SK-N-SH (cell line): ENCODE measurements around the gene PRDM8. TPM values are rescaled to one million over a fixed set of nuclear protein-coding genes. Genes with fewer than 3 reads are reported as not detected.
A peak's percentile ranks its signal among the peaks of the same experiment; 100 is the strongest.

Experiments
- CTCF ChIA-PET: fragments of 300-600, 350-600 bp; formaldehyde crosslinking; extraction: SDS; loops from one replicate; lab custom pipeline; 2021; lab: Yijun Ruan, JAX
- POLR2A ChIA-PET: fragments of 350-600 bp; sonication (Branson Sonifier 250); formaldehyde crosslinking; extraction: SDS; loops from one replicate; lab custom pipeline; 2020; ENCODE audit warnings: antibody characterized with exemption, inconsistent platforms; lab: Yijun Ruan, JAX
- DNase-seq: peaks from one replicate; pipeline ENCODE4 v3.0.0; 2012
- H2AFZ ChIP-seq: fragments of 200-600 bp; sonication (generic); 2 replicates; pipeline ENCODE4 v1.8.1; 2016; ENCODE audit warnings: antibody characterized with exemption, mild to moderate bottlenecking, low read depth
- H3F3A ChIP-seq: fragments of 200-600 bp; sonication (generic); replicated peaks from 2 replicates; pipeline ENCODE3; 2016; ENCODE audit warnings: antibody characterized with exemption, mild to moderate bottlenecking; ENCODE audit not compliant: insufficient read depth
- H3K27ac ChIP-seq, 2 experiments: fragments of 200-500 bp in 1 of 2; fragments of 200-600 bp in 1 of 2; sonication (Bioruptor generic) in 1 of 2; sonication (generic), shearing (Covaris generic) in 1 of 2; 2 replicates each; pipeline versions ENCODE4 v1.5.1 to v1.6.1; 2014 to 2016; ENCODE audit warnings: low read depth in 2 of 2, inconsistent platforms in 1 of 2, low read length in 1 of 2, mild to moderate bottlenecking in 1 of 2, mixed read lengths in 1 of 2
- H3K27me3 ChIP-seq: fragments of 200-600 bp; sonication (generic), shearing (Covaris generic); 2 replicates; pipeline ENCODE4 v1.6.1; 2016; ENCODE audit warnings: mixed run types; ENCODE audit not compliant: insufficient read depth
- H3K36me3 ChIP-seq, 2 experiments: fragments of 200-500 bp in 1 of 2; fragments of 200-600 bp in 1 of 2; sonication (Bioruptor generic) in 1 of 2; sonication (generic) in 1 of 2; replicated peaks in 1 of 2; 2 replicates each; pipeline versions ENCODE3 to v1.5.1; 2014 to 2016; ENCODE audit warnings: low read length in 1 of 2, mild to moderate bottlenecking in 1 of 2; ENCODE audit not compliant: insufficient read depth in 2 of 2, control insufficient read depth in 1 of 2
- H3K4me1 ChIP-seq, 2 experiments: fragments of 200-500 bp in 1 of 2; fragments of 200-600 bp in 1 of 2; sonication (Bioruptor generic) in 1 of 2; sonication (generic), shearing (Covaris generic) in 1 of 2; 2 replicates each; pipeline versions ENCODE4 v1.5.1 to v1.6.1; 2014 to 2016; ENCODE audit warnings: low read depth in 1 of 2, low read length in 1 of 2, mixed run types in 1 of 2; ENCODE audit not compliant: insufficient read depth in 2 of 2, control insufficient read depth in 1 of 2
- H3K4me2 ChIP-seq: fragments of 200-600 bp; sonication (generic), shearing (Covaris generic); 2 replicates; pipeline ENCODE4 v1.6.1; 2017; ENCODE audit warnings: mixed run types
- H3K4me3 ChIP-seq, 2 experiments: fragments of 200-500 bp in 1 of 2; fragments of 200-600 bp in 1 of 2; sonication (Bioruptor generic) in 1 of 2; sonication (generic), shearing (Covaris generic) in 1 of 2; 2 replicates each; pipeline versions ENCODE4 v1.5.1 to v1.8.1; 2014 to 2016; ENCODE audit warnings: low read depth in 2 of 2, inconsistent platforms in 1 of 2, low read length in 1 of 2, mild to moderate bottlenecking in 1 of 2, mixed read lengths in 1 of 2, moderate library complexity in 1 of 2
- H3K79me2 ChIP-seq: fragments of 200-600 bp; sonication (generic); 2 replicates; pipeline ENCODE4 v1.8.1; 2017; ENCODE audit warnings: mild to moderate bottlenecking; ENCODE audit not compliant: insufficient read depth
- H3K9ac ChIP-seq: fragments of 200-600 bp; sonication (generic); 2 replicates; pipeline ENCODE4 v1.6.1; 2017; ENCODE audit warnings: mixed run types
- H3K9me2 ChIP-seq: fragments of 200-600 bp; sonication (generic); 2 replicates; pipeline ENCODE4 v1.6.1; 2017; ENCODE audit warnings: mixed run types
- H3K9me3 ChIP-seq: fragments of 200-600 bp; sonication (generic); 2 replicates; pipeline ENCODE4 v1.6.1; 2017; ENCODE audit warnings: mixed run types, mild to moderate bottlenecking, moderate library complexity
- H4K20me1 ChIP-seq: fragments of 200-600 bp; sonication (generic); 2 replicates; pipeline ENCODE4 v1.6.1; 2017; ENCODE audit warnings: mild to moderate bottlenecking, mixed run types; ENCODE audit not compliant: insufficient read depth
- CHD2 ChIP-seq: fragments of 150-350 bp; IDR thresholded peaks from 2 replicates; pipeline ENCODE4 v1.6.1; 2018; ENCODE audit warnings: low read length; ENCODE audit not compliant: partially characterized antibody
- CTCF ChIP-seq: fragments of 200-600 bp; sonication (generic); IDR thresholded peaks from 2 replicates; pipeline ENCODE4 v1.6.1; 2017; ENCODE audit warnings: antibody characterized with exemption, mild to moderate bottlenecking, moderate library complexity
- ELF1 ChIP-seq: IDR thresholded peaks from 2 replicates; pipeline ENCODE4 v1.4.0; 2012
- EP300 ChIP-seq, 2 experiments: IDR thresholded peaks; 2 replicates each; pipeline versions ENCODE4 v1.4.0 to v1.6.1; 2012; ENCODE audit warnings: borderline replicate concordance in 1 of 2, low read depth in 1 of 2, low read length in 1 of 2
- EZH2phosphoT487 ChIP-seq: fragments of 200-600 bp; sonication (generic); IDR thresholded peaks from 2 replicates; pipeline ENCODE4 v1.6.1; 2017; ENCODE audit warnings: low read depth, mixed run types, mild to moderate bottlenecking, antibody characterized with exemption, moderate library complexity, borderline replicate concordance
- FOSL2 ChIP-seq: IDR thresholded peaks from 2 replicates; pipeline ENCODE4 v1.4.0; 2012; ENCODE audit warnings: low read depth, mild to moderate bottlenecking, moderate library complexity, borderline replicate concordance
- FOXJ3 ChIP-seq: sonication (generic); formaldehyde crosslinking; IDR thresholded peaks from 2 replicates; pipeline ENCODE4 v1.5.1; 2020; ENCODE audit warnings: mild to moderate bottlenecking, missing genetic modification reagents
- FOXM1 ChIP-seq: IDR thresholded peaks from 2 replicates; pipeline ENCODE4 v1.4.0; 2012; ENCODE audit warnings: low read depth, mild to moderate bottlenecking
- IRF3 ChIP-seq: fragments of 150-350 bp; IDR thresholded peaks from 2 replicates; pipeline ENCODE4 v1.6.1; 2016; ENCODE audit warnings: mild to moderate bottlenecking, low read depth, low read length
- JUND ChIP-seq: IDR thresholded peaks from 2 replicates; pipeline ENCODE4 v1.4.0; 2012
- MAX ChIP-seq: IDR thresholded peaks from 2 replicates; pipeline ENCODE4 v1.4.0; 2012; ENCODE audit warnings: low read depth
- MEF2A ChIP-seq: IDR thresholded peaks from 2 replicates; pipeline ENCODE4 v1.4.0; 2012; ENCODE audit warnings: low read depth, borderline replicate concordance
- MXI1 ChIP-seq: IDR thresholded peaks from 2 replicates; pipeline ENCODE4 v1.6.1; 2012; ENCODE audit warnings: mild to moderate bottlenecking, low read depth, low read length, improper control_type of control experiment
- NFIC ChIP-seq: IDR thresholded peaks from 2 replicates; pipeline ENCODE4 v1.4.0; 2012; ENCODE audit warnings: borderline replicate concordance
- NRF1 ChIP-seq: IDR thresholded peaks from 2 replicates; pipeline ENCODE4 v1.6.1; 2012; ENCODE audit warnings: low read depth, mild to moderate bottlenecking, low read length
- PBX3 ChIP-seq: IDR thresholded peaks from 2 replicates; pipeline ENCODE4; 2012
- RAD21 ChIP-seq: IDR thresholded peaks from 2 replicates; pipeline ENCODE4 v1.6.1; 2012; ENCODE audit warnings: mild to moderate bottlenecking, low read length
- RCOR1 ChIP-seq: fragments of 150-350 bp; IDR thresholded peaks from 2 replicates; pipeline ENCODE4 v1.6.1; 2017; ENCODE audit warnings: antibody characterized with exemption, low read length
- SIN3A ChIP-seq: IDR thresholded peaks from 2 replicates; pipeline ENCODE4 v1.6.1; 2012; ENCODE audit warnings: low read depth, mild to moderate bottlenecking, low read length, moderate library complexity, borderline replicate concordance
- TAF1 ChIP-seq: IDR thresholded peaks from 2 replicates; pipeline ENCODE4 v1.6.1; 2012; ENCODE audit warnings: low read depth, mild to moderate bottlenecking, low read length, moderate library complexity, borderline replicate concordance
- TEAD4 ChIP-seq: IDR thresholded peaks from 2 replicates; pipeline ENCODE4 v1.4.0; 2012; ENCODE audit warnings: mild to moderate bottlenecking, borderline replicate concordance; ENCODE audit not compliant: insufficient read depth
- USF1 ChIP-seq: IDR thresholded peaks from 2 replicates; pipeline ENCODE4 v1.4.0; 2012; ENCODE audit warnings: low read depth, borderline replicate concordance
- USF2 ChIP-seq: fragments of 150-350 bp; IDR thresholded peaks from 2 replicates; pipeline ENCODE4 v1.6.1; 2017; ENCODE audit warnings: antibody characterized with exemption, low read length, low read depth, borderline replicate concordance
- ZBTB33 ChIP-seq: IDR thresholded peaks from 2 replicates; pipeline ENCODE4 v1.4.0; 2012; ENCODE audit warnings: low read depth, borderline replicate concordance
- WGBS: methylation state at CpG from one replicate; pipeline ENCODE4 v1.1.6; 2017; ENCODE audit warnings: low lambda C conversion rate; 5-methylcytosine and 5-hydroxymethylcytosine counted together
- polyA plus RNA-seq, 3 experiments: library from polyadenylated mRNA; depleted of rRNA; stranded (reverse); fragments of >200 nt; gene quantifications; 2 replicates each; pipeline ENCODE4 v1.2.3, GENCODE V29; 2012

PRDM8 gene
- polyA plus RNA-seq (2012; rRNA removed) = 3.5 and 3.7 TPM in 2 replicates
- 2.3 and 2.6 TPM in 2 replicates for polyA plus RNA-seq (2012; cell fraction: cytosol; rRNA removed)
- polyA plus RNA-seq (2012; cell fraction: nucleus; rRNA removed) = 10.2 and 11.7 TPM in 2 replicates

- Histone ChIP-seq H3K4me2 (peak within 1 kb of the TSS; percentile 73), H3K9me2 (no peaks in the 10 kb centered on the region), H2AFZ (peak within 1 kb of the TSS; percentile 95), H3K9me3 (no peaks in the 10 kb centered on the region), H3K36me3 (peaks cover 0 to 3% of the 10 kb centered on the region in 2 experiments), H3K9ac (peak within 1 kb of the TSS; percentile 61), H3K4me3 (peak within 1 kb of the TSS; percentile 70 to 76), H3K79me2 (peaks cover 5% of the 10 kb centered on the region; the same call in 1 of the 2 replicates), H3F3A (peaks cover 4% of the 10 kb centered on the region), H3K4me1 (peaks cover 0 to 23% of the 10 kb centered on the region in 2 experiments; a peak in 2 of 4 replicates), H3K27me3 (no peaks in the 10 kb centered on the region), H3K27ac (peak within 1 kb of the TSS; percentile 25 to 81; a peak in 3 of 4 replicates), H4K20me1 (no peaks in the 10 kb centered on the region)
- ChIA-PET POLR2A (interaction anchor here (0.8 to 1.4 kb wide), 3 partner anchors 10 to 124 kb away, joined by 3 to 5 read pairs (median 4); no protein-coding TSS in a partner anchor), CTCF (interaction anchor here (0.6 to 6.7 kb wide), 5 partner anchors 11 to 1245 kb away, joined by 3 to 54 read pairs (median 5); no protein-coding TSS in a partner anchor)
- WGBS = 29% methylated on average over 37 of the region's 42 CpGs
- DNase-seq = peak; percentile 88
- TF ChIP-seq TAF1 (peak; percentile 56), FOXJ3 (0 out of 2 replicates have a peak, but pooled peaks have one; percentile 30), USF1 (no peak), RAD21 (peak; percentile 14; the same call in 1 of the 2 replicates), FOSL2 (no peak), TEAD4 (no peak), NRF1 (no peak), MEF2A (no peak), CTCF (no peak), EP300 (IDR thresholded peaks at IDR 0.05; ENCODE audit: borderline replicate concordance in 1 of 2, low read depth in 1 of 2, low read length in 1 of 2) (0 out of 4 replicates have a peak, but pooled peaks of 1 of the 2 experiments have one; percentile 37), EZH2phosphoT487 (no peak), MAX (peak; percentile 48), NFIC (no peak), MXI1 (peak; percentile 71), RCOR1 (peak; percentile 51; the same call in 1 of the 2 replicates), ELF1 (no peak), CHD2 (no peak), ZBTB33 (no peak), IRF3 (no peak), SIN3A (no peak), PBX3 (peak; percentile 43), FOXM1 (no peak), USF2 (no peak), JUND (no peak)
Measured at GRCh38 chr4:80196922-80197573, at the start of gene PRDM8. Gene PRDM8, plus strand, starts transcription at chr4:80197503. Its CDS starts 2,578 bp downstream, at chr4:80200081.
